HG03378 (cell line): ENCODE results near the gene PUSL1.

Experiments used
- ATAC-seq: cut with Tn5 transposase; IDR thresholded peaks from one replicate; pipeline ENCODE4 v1.9.1; 2021; ENCODE audit warnings: mild to moderate bottlenecking, moderate library complexity; ENCODE audit not compliant: unreplicated experiment

Gene PUSL1

GRCh38 chr1:1278620-1279019, 29.8 kb upstream of the PUSL1 start:
- no peak for ATAC-seq

- ATAC-seq, result no peak
Observed at GRCh38 chr1:1279028-1279427, 29.4 kb upstream of the PUSL1 start.

DNA sequence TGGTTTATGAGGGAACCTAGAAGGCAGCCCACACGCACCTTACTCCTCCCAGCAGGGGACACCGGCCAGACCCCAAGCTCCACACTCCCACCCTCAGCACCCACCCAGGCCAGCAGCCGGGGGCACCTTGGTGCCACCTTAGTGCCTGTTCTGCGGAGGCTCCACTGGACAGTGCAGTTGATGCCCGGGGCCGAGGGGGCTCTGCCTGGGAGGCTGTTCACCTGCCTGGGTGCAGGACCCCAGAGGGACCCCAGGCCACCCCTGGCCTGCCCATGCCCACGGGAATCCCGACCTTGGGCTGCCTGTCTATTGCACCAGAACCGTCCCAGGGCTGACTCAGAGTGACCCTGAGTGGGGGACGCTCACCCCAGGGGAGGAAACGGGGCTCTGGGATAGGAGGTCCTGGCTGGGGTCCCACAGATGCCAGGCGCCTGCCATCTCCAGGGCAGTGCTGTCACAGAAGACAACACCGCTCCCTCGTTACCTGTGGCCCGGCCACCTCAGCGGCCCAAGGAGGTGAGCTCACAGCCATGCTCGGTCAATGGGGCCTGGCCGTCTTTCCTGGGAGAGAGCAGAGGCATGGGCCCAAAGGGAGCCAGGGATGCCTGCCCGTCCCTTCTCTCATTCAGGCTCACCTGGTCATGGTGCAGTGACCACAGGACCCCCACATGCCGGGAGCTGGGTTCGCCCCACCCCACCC, 27.5 kb upstream of the PUSL1 start:
- no peak for ATAC-seq

GRCh38 chr1:1281533-1282321, 26.7 kb upstream of the PUSL1 start:
- ATAC-seq, result no peak

DNA sequence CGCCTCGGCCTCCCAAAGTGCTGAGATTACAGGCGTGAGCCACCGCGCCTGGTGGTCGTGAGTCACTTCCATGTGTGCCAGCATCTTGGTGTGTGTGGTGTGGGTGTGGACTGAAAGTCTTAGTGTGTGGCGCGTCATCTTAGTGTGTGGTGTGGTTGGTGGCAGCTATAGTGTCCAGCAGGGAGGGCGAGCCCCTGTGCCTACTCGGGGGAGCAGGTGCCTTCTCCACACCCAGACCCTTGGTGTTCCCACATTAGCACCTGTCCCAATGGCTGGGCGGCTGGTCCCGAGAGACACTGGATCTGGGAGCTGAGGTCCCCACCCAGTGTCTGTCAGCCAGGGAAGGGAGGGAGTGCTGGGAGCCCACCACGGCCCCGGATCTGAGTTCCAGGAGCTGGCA, 25.4 kb upstream of the PUSL1 start:
- ATAC-seq, result no peak

DNA sequence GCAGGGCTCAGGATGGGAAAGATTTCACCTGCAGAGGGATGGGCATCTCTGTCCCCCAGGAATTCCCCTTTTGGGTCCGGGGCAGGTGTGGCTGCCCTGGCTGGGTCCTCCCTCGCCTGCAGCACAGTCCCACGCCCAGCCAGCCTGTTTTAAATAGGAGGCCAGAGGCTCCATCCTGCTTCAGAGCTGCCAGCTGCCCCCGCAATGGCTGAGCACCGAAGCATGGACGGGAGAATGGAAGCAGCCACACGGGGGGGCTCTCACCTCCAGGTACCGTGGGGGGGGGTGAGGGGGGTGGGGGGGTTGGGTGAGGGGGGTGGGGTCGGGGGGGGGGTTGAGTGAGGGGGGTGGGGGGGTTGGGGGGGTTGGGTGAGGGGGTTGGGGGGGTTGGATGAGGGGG, 24.6 kb upstream of the PUSL1 start:
- no peak for ATAC-seq

DNA sequence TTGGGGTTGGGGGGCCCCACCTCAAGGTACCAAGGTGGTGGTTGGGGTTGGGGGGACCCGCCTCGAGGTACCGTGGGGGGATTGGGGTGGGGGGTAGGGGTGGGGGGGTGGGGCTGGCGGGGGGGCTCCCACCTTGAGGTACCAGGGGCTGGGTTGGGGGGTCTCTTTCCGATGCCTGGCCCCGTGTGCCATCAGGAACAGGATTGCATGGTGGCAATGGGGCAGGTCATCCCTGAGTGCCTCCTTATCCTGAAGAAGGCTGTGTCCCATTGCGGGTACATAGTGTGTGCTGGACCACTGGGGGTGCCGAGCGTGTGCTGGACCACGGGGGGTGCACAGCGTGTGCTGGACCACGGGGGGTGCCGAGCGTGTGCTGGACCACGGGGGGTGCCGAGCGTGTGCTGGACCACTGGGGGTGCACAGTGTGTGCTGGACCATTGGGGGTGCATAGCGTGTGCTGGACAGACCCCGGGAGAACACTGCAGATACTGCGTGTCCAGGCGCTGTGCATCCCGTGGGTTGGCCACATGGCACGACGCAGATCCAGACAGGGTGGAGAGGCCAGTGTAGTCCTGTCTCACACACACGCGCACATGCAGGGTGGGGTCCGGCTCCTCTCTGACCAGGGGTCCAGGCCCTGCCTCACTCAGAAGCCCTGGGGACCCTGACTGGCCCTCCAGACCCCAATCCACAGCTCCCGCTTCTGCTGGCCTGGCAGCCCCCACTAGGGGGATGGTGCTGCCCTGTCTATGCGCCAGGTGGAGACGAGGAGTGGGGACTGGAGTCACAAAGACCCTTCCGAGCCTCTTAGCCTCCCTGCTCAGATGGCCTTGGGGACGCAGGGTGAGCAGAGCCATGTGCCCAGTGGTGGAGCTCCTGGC, 23.9 kb upstream of the PUSL1 start:
- ATAC-seq, result no peak

DNA sequence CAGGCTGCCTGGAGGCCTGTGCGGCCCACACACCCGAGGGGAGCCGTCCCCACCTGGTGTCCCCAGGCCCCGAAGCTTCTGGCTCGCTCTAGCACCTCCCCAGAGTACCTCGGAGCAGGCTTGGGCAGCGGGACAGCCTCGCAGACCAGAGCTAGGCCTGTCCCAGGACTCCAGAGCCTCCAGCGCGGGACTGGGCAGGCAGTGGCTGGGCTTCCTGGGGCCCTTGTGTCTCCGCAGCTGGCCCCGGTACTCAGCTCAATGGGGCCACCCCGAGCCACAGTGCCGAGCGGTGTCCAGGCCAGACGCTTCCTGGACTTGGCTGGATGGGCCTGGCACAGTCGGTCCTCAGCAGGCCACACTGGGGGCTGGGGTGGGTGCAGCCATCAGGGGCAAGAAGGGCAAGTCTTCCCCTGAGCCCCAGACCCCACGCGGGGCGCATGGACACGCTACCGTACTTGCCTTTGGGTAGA, 23.3 kb upstream of the PUSL1 start:
- no peak for ATAC-seq

DNA sequence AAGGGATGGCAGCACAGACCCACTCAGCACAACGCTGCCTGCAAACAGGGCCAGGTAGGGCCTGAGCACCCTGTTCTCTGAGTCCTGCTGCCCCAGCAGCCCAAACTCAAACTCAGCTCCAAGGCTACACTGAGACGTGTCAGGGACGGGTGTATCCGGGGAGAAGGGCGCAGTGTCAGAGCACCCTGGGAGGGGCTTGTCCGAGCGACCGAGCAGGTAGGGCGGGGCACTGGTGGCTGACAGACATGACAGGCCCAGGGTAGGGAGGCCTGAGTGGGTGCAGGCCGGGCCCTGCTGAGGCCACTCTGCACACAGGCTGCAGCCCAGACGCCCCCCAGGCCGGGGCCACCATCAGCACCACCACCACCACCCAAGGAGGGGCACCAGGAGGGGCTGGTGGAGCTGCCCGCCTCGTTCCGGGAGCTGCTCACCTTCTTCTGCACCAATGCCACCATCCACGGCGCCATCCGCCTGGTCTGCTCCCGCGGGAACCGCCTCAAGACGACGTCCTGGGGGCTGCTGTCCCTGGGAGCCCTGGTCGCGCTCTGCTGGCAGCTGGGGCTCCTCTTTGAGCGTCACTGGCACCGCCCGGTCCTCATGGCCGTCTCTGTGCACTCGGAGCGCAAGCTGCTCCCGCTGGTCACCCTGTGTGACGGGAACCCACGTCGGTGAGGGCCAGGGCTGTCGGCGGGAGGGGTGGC, 22.6 kb upstream of the PUSL1 start:
- no peak for ATAC-seq

- ATAC-seq, result no peak
Observed at GRCh38 chr1:1286313-1287261, 21.8 kb upstream of the PUSL1 start.

DNA sequence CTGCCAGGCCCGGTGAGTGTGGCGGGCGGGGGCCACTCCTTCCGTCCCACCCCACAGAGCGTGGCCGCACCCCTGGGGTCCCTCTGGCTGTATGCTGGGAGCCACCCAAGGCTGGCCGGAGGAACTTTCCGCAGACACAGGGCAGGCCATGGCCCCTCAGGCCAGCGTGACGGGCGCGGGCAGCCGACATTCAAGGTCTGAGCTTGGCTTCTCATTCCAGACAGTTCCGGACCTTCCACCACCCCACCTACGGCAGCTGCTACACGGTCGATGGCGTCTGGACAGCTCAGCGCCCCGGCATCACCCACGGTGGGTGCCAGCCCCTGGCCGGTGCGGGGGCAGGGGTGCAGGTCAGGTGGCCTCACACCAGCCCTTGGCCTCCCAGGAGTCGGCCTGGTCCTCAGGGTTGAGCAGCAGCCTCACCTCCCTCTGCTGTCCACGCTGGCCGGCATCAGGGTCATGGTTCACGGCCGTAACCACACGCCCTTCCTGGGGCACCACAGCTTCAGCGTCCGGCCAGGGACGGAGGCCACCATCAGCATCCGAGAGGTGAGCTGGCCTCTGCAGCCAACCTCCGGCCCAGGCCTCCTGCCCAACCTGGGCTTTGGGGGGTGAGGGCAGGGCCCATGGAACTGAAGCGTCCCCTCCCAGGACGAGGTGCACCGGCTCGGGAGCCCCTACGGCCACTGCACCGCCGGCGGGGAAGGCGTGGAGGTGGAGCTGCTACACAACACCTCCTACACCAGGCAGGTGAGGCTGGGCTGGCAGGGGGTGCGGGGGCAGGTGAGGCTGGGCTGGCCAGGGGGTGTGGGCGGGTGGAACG, 20.9 kb upstream of the PUSL1 start:
- ATAC-seq, result no peak

GRCh38 chr1:1290238-1290731, 18.1 kb upstream of the PUSL1 start:
- ATAC-seq, result no peak

- no peak for ATAC-seq
Observed at GRCh38 chr1:1291023-1291528, 17.3 kb upstream of the PUSL1 start.

GRCh38 chr1:1291548-1292441, 16.6 kb upstream of the PUSL1 start:
- no peak for ATAC-seq

- no peak for ATAC-seq
Observed at GRCh38 chr1:1292442-1292779, 16.0 kb upstream of the PUSL1 start.

DNA sequence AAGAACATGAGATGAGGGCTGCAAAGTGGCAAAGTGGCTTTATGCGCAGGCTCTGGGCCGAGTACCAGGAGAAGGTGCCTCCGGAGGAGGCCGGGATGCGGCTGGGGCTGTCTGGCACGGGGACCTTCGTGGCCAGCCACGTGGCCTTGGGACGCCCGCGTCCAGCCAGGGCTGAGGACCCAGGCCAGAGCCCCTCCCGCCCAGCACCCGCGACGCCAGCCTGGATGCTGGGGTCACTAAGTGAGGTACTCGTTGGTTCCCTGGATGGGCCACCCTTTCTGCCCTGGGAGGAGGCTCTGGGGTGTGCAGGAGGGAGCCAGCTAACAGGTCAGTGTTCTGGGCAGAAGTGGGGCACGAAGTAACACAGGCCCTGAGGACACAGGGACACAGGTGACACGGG, 15.5 kb upstream of the PUSL1 start:
- no peak for ATAC-seq
